Mesodermal cell (in vitro differentiated cells): Measurements from ENCODE around the gene CHPF.

Source experiments
- H3K27ac ChIP-seq: 2 replicates; pipeline ENCODE4 v1.7.0; 2013; ENCODE audit warnings: mild to moderate bottlenecking, low read depth, low read length, moderate library complexity; ENCODE audit not compliant: severe bottlenecking
- H3K36me3 ChIP-seq: 2 replicates; pipeline ENCODE4 v1.7.1; 2013; ENCODE audit warnings: mild to moderate bottlenecking, low read length, moderate library complexity; ENCODE audit not compliant: control insufficient read depth, insufficient read depth
- H3K4me1 ChIP-seq: one replicate; pipeline ENCODE4 v1.7.1; 2013; ENCODE audit warnings: mild to moderate bottlenecking, low read length; ENCODE audit not compliant: insufficient read depth, control insufficient read depth, poor library complexity, severe bottlenecking
- H3K4me3 ChIP-seq: 2 replicates; pipeline ENCODE4 v1.7.0; 2013; ENCODE audit warnings: low read length, control low read depth, mild to moderate bottlenecking; ENCODE audit not compliant: insufficient read depth, poor library complexity, severe bottlenecking; ENCODE audit errors: extremely low read depth
- H3K9me3 ChIP-seq: 2 replicates; pipeline ENCODE4 v1.7.1; 2013; ENCODE audit warnings: mild to moderate bottlenecking, low read length, moderate library complexity; ENCODE audit not compliant: control insufficient read depth
- WGBS, 2 experiments: methylation state at CpG; one replicate each; pipeline ENCODE4 v1.1.5; 2013; ENCODE audit warnings: missing lambda C conversion rate in 2 of 2; ENCODE audit not compliant: insufficient coverage in 2 of 2; 5-methylcytosine and 5-hydroxymethylcytosine counted together

CHPF gene

GRCh38 chr2:219548990-219549389 is 5.4 kb upstream of the CHPF start:
- peaks cover 4% of the 10 kb centered on the region for H3K4me1 ChIP-seq
- H3K9me3 ChIP-seq = no peaks in the 10 kb centered on the region
- H3K36me3 ChIP-seq = no peaks in the 10 kb centered on the region
- WGBS, 2 experiments = 95 to 96% methylated on average over 10 to 16 of the region's 18 CpGs
- no peak overlapping the region for H3K4me3 ChIP-seq
- H3K27ac ChIP-seq = no peak overlapping the region

- H3K9me3 ChIP-seq = no peaks in the 10 kb centered on the region
- no peaks in the 10 kb centered on the region for H3K36me3 ChIP-seq
- no peak overlapping the region for H3K4me3 ChIP-seq
- H3K4me1 ChIP-seq = peaks cover 5% of the 10 kb centered on the region
- H3K27ac ChIP-seq = no peak overlapping the region
- WGBS, 2 experiments = 95 to 96% methylated on average over 26 of the region's 26 CpGs
These were observed 4.0 kb upstream of the CHPF start for GRCh38 chr2:219547621-219548020.

- no peaks in the 10 kb centered on the region for H3K9me3 ChIP-seq
- 80 to 86% methylated on average over 4 of the region's 4 CpGs for WGBS, 2 experiments
- peaks cover 10% of the 10 kb centered on the region for H3K4me1 ChIP-seq
- H3K27ac ChIP-seq = no peak overlapping the region
- H3K4me3 ChIP-seq = no peak overlapping the region
- peaks cover 5% of the 10 kb centered on the region for H3K36me3 ChIP-seq
These were observed 2.3 kb upstream of the CHPF start for GRCh38 chr2:219545943-219546352.

GRCh38 chr2:219545295-219545942 is 1.8 kb upstream of the CHPF start:
- Histone ChIP-seq H3K4me1 (peaks cover 10% of the 10 kb centered on the region), H3K4me3 (no peak overlapping the region), H3K9me3 (no peaks in the 10 kb centered on the region), H3K27ac (no peak overlapping the region), H3K36me3 (peaks cover 10% of the 10 kb centered on the region)
- WGBS, 2 experiments = 86 to 91% methylated on average over 2 of the region's 3 CpGs

GRCh38 chr2:219544567-219544966 is 958 bp upstream of the CHPF start:
- 70 to 73% methylated on average over 7 to 9 of the region's 9 CpGs for WGBS, 2 experiments
- peak overlapping the region; percentile 72 for H3K4me3 ChIP-seq
- peaks cover 10% of the 10 kb centered on the region for H3K4me1 ChIP-seq
- H3K27ac ChIP-seq = no peak overlapping the region
- H3K9me3 ChIP-seq = no peaks in the 10 kb centered on the region
- peaks cover 18% of the 10 kb centered on the region for H3K36me3 ChIP-seq

- 0 to 1% methylated on average over 65 of the region's 66 CpGs for WGBS, 2 experiments
- peaks cover 30% of the 10 kb centered on the region for H3K36me3 ChIP-seq
- peaks cover 24% of the 10 kb centered on the region for H3K4me1 ChIP-seq
- peak overlapping the region; percentile 72 for H3K4me3 ChIP-seq
- H3K27ac ChIP-seq = peak overlapping the region; percentile 43
- no peaks in the 10 kb centered on the region for H3K9me3 ChIP-seq
These were observed 546 bp downstream of the CHPF start for GRCh38 chr2:219542931-219543595.

- WGBS, 2 experiments = 6% methylated on average over 43 to 48 of the region's 48 CpGs
- Histone ChIP-seq H3K27ac (no peak overlapping the region), H3K9me3 (no peaks in the 10 kb centered on the region), H3K36me3 (peaks cover 30% of the 10 kb centered on the region), H3K4me3 (peak overlapping the region; percentile 72), H3K4me1 (peaks cover 31% of the 10 kb centered on the region)
These were observed 1.9 kb downstream of the CHPF start for GRCh38 chr2:219541611-219542180.

GRCh38 chr2:219540784-219541504 is 2.7 kb downstream of the CHPF start:
- H3K36me3 ChIP-seq = peaks cover 30% of the 10 kb centered on the region
- WGBS, 2 experiments = 94 to 96% methylated on average over 10 to 11 of the region's 12 CpGs
- H3K4me3 ChIP-seq = no peak overlapping the region
- H3K4me1 ChIP-seq = peaks cover 31% of the 10 kb centered on the region
- H3K27ac ChIP-seq = no peak overlapping the region
- no peaks in the 10 kb centered on the region for H3K9me3 ChIP-seq

- H3K9me3 ChIP-seq = no peaks in the 10 kb centered on the region
- no peak overlapping the region for H3K27ac ChIP-seq
- WGBS, 2 experiments = 96% methylated on average over 35 to 44 of the region's 46 CpGs
- H3K36me3 ChIP-seq = peaks cover 30% of the 10 kb centered on the region
- H3K4me1 ChIP-seq = peaks cover 31% of the 10 kb centered on the region
- H3K4me3 ChIP-seq = no peak overlapping the region
These were observed 3.5 kb downstream of the CHPF start for GRCh38 chr2:219539926-219540678.
